ENCODE measurements around the gene TNFSF18. TPM values are rescaled to one million over a fixed set of nuclear protein-coding genes. Genes with fewer than 3 reads are reported as not detected.

Gene TNFSF18
- total RNA-seq, 3 donors from 2014 or later: not detected

DNA sequence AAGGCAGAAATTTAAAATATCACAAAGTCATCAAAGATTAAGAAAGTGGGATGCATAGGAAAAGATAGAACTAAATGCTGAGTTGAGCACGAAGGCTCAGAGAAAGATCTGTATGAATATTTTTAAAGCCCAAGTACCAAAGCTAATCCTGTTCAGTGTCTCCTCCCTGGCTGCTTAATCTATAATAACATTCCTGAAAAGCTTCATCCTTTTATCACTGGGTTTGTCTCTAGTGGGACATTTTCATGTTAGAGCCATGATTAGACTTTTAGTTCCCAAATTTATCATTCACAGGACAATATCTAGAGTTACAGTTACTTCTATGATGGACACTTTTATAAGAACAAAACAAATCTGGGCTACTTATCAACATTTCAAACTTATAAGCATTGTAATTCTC is 38.6 kb downstream of the TNFSF18 start:
- intact Hi-C loops (cut with DNase I; ENCODE audit: low total_unique reads): no loop called here
- TF ChIP-seq, protein P1, sequence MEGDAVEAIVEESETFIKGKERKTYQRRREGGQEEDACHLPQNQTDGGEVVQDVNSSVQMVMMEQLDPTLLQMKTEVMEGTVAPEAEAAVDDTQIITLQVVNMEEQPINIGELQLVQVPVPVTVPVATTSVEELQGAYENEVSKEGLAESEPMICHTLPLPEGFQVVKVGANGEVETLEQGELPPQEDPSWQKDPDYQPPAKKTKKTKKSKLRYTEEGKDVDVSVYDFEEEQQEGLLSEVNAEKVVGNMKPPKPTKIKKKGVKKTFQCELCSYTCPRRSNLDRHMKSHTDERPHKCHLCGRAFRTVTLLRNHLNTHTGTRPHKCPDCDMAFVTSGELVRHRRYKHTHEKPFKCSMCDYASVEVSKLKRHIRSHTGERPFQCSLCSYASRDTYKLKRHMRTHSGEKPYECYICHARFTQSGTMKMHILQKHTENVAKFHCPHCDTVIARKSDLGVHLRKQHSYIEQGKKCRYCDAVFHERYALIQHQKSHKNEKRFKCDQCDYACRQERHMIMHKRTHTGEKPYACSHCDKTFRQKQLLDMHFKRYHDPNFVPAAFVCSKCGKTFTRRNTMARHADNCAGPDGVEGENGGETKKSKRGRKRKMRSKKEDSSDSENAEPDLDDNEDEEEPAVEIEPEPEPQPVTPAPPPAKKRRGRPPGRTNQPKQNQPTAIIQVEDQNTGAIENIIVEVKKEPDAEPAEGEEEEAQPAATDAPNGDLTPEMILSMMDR (IDR thresholded peaks at IDR 0.05): no peak
- no peak for TF ChIP-seq POLR2AphosphoS5 (IDR thresholded peaks at IDR 0.05)
- H3K36me3 ChIP-seq: no peaks in the 10 kb centered on the region
- no peak overlapping the region for H3K27ac ChIP-seq
- no peak for DNase-seq (ENCODE audit: low spot score in 2 of 2)
- H3K4me3 ChIP-seq: no peak overlapping the region
- H3K27me3 ChIP-seq: no peaks in the 10 kb centered on the region
- no peaks in the 10 kb centered on the region for H3K4me1 ChIP-seq
- H3K9me3 ChIP-seq: no peaks in the 10 kb centered on the region

DNA sequence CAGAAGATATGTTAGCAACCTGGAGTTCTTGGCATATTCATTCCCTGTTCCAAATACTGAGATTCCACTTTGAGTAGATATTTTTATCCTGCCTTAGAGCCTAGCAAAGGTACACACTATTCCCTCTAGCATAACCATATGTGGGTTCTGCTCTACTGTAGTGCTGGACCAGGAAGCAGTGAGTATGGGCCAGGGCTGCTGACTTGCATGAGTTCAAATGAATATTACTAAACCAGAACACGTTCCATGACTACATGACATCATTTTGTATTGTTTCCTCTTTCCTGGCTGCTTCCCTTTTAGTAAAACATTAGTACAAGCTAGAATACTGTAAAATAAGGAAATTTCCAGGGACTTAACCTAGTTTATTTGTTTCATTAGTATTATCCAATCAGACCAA is 41.1 kb downstream of the TNFSF18 start:
- intact Hi-C loops (cut with DNase I; ENCODE audit: low total_unique reads): no loop called here
- Histone ChIP-seq H3K9me3 (no peaks in the 10 kb centered on the region), H3K27me3 (no peaks in the 10 kb centered on the region), H3K27ac (no peak overlapping the region), H3K4me3 (no peak overlapping the region), H3K4me1 (no peaks in the 10 kb centered on the region), H3K36me3 (no peaks in the 10 kb centered on the region)
- DNase-seq (ENCODE audit: low spot score in 2 of 2): no peak
- TF ChIP-seq, protein P1 (IDR thresholded peaks at IDR 0.05): no peak
- TF ChIP-seq POLR2AphosphoS5 (IDR thresholded peaks at IDR 0.05) (no peak), POLR2A (IDR thresholded peaks at IDR 0.05) (no peak)

DNA sequence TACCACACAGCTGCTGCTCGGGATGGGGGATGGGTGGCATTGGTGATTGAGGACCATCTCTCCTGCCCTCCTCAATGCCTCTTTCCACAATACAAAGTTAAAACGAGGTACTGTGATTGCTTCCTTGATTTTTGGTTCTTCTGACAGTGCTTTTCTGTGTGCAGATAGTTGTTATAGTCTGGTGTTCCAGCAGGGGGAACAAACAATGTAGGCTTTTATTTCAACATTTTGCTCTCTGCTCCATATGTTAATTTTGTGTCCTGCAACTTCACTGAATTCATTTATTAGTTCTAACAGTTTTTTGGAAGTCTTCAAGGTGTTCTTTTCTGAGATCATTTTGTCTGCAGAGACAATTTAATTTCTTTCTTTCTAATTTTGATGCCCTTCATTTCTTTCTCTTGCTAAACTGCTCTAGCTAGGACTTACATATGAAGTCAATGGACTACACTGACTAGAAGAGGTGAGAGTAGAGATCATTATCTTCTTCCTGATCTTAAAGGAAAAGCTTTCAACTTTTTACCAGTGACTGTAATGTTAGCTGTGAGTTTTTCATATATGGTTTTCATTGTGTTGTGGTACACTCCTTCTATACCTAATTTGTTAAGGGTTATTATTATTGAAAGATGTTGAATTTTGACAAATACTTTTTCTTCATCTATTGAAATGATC is 45.4 kb downstream of the TNFSF18 start:
- Histone ChIP-seq H3K27ac (no peak overlapping the region), H3K27me3 (no peaks in the 10 kb centered on the region), H3K36me3 (no peaks in the 10 kb centered on the region), H3K4me3 (no peak overlapping the region), H3K4me1 (no peaks in the 10 kb centered on the region), H3K9me3 (no peaks in the 10 kb centered on the region)
- intact Hi-C loops (cut with DNase I; ENCODE audit: low total_unique reads): no loop called here
- TF ChIP-seq POLR2A (IDR thresholded peaks at IDR 0.05): no peak
- TF ChIP-seq POLR2AphosphoS5 (IDR thresholded peaks at IDR 0.05): no peak
- TF ChIP-seq, protein P1 (IDR thresholded peaks at IDR 0.05): no peak
- DNase-seq (ENCODE audit: low spot score in 2 of 2): no peak

DNA sequence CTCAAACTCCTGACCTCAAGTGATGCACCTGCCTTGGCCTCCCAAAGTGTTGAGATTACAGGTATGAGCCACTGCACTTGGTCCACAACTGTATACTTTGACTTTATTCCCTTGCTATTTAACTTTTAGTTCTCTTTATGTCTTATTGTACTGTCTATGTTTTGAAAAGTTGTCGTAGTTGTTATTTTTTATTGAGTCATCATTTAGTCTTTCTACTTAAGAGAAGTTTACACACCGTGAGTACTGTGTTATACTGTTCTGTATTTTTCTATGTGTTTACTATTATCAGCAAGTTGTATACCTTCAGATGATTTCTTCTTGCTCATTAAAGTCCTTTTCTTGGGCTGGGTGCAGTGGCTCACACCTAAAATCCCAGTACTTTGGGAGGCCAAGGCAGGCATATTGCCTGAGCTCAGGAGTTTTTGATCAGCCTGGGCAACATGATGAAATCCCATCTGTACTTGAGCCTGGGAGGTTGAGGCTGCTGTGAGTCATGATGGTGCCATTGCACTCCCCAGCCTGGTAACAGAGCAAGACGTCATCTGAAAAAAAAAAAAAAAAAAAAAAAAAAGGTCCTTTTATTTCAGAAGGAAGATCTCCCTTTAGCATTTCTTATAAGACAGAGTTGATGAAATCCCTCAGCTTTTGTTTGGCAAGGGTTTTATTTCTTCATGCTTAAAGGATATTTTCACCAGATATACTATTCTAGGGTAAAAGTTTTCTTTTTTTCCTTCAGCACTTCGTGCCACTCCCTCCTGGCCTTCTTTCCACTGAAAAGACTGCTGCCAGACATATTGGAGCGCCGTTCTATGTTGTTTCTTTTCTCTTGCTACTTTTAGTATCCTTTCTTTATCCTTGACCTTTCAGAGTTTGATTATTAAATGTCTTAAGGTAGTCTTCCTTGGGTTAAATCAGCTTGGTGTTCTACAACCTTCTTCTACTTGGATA is 47.6 kb downstream of the TNFSF18 start:
- Histone ChIP-seq H3K4me3 (no peak overlapping the region), H3K4me1 (no peaks in the 10 kb centered on the region), H3K27me3 (no peaks in the 10 kb centered on the region), H3K9me3 (no peaks in the 10 kb centered on the region), H3K36me3 (no peaks in the 10 kb centered on the region), H3K27ac (no peak overlapping the region)
- intact Hi-C loops (cut with DNase I; ENCODE audit: low total_unique reads): no loop called here
- TF ChIP-seq, protein P1 (IDR thresholded peaks at IDR 0.05): no peak
- TF ChIP-seq POLR2AphosphoS5 (IDR thresholded peaks at IDR 0.05) (no peak), POLR2A (IDR thresholded peaks at IDR 0.05) (no peak)
- no peak for DNase-seq (ENCODE audit: low spot score in 2 of 2)

DNA sequence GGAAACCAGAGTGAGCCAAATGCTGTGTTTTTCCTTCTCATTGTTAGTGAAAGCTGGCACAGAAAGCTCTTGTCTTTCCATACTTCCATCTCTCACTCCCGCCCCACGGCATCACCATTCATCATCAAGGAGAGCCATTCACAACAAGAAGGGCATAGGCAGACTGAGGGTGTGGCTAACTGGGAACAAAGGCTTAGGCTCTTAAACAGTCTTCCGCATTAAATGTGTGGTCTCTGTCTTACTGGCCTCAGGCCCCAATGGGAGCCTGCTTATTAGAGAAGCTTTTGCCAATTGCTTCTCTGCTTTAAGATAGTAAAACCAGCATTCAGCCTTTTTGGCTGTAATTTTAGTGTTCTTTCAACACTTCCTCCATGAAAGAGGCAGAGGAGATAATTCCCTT is 51.4 kb downstream of the TNFSF18 start:
- H3K9me3 ChIP-seq: peaks cover 0 to 7% of the 10 kb centered on the region in 2 donors
- no peaks in the 10 kb centered on the region for H3K27me3 ChIP-seq
- no peak overlapping the region for H3K27ac ChIP-seq
- H3K36me3 ChIP-seq: no peaks in the 10 kb centered on the region
- peak in 1 of 2 donors; percentile 20 for DNase-seq (ENCODE audit: low spot score in 2 of 2)
- H3K4me3 ChIP-seq: no peak overlapping the region
- no peaks in the 10 kb centered on the region for H3K4me1 ChIP-seq
- intact Hi-C loops (cut with DNase I; ENCODE audit: low total_unique reads): no loop called here
- TF ChIP-seq POLR2A (IDR thresholded peaks at IDR 0.05): no peak
- TF ChIP-seq, protein P1 (IDR thresholded peaks at IDR 0.05): no peak
- no peak for TF ChIP-seq POLR2AphosphoS5 (IDR thresholded peaks at IDR 0.05)

Data from breast epithelium (tissue), 4 donors.